22Rv1 (cell line): ENCODE measurements around the gene MPST.

Experiments used
- ZFX ChIP-seq: fragments of 450-650 bp; IDR thresholded peaks from 2 replicates; pipeline ENCODE4 v1.6.1; 2017; ENCODE audit warnings: antibody characterized with exemption, borderline replicate concordance
- TF ChIP-seq, protein P1 (sequence below): fragments of 450-650 bp; IDR thresholded peaks from 2 replicates; pipeline ENCODE4 v1.5.1; 2017; ENCODE audit warnings: mild to moderate bottlenecking

GRCh38 chr22:37049224-37049623 lies 29.7 kb downstream of the MPST start:
- TF ChIP-seq, protein P1, sequence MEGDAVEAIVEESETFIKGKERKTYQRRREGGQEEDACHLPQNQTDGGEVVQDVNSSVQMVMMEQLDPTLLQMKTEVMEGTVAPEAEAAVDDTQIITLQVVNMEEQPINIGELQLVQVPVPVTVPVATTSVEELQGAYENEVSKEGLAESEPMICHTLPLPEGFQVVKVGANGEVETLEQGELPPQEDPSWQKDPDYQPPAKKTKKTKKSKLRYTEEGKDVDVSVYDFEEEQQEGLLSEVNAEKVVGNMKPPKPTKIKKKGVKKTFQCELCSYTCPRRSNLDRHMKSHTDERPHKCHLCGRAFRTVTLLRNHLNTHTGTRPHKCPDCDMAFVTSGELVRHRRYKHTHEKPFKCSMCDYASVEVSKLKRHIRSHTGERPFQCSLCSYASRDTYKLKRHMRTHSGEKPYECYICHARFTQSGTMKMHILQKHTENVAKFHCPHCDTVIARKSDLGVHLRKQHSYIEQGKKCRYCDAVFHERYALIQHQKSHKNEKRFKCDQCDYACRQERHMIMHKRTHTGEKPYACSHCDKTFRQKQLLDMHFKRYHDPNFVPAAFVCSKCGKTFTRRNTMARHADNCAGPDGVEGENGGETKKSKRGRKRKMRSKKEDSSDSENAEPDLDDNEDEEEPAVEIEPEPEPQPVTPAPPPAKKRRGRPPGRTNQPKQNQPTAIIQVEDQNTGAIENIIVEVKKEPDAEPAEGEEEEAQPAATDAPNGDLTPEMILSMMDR: no peak
- TF ChIP-seq ZFX: no peak
